ENCODE data around the gene MYCT1. TPM values are rescaled to one million over a fixed set of nuclear protein-coding genes. Genes with fewer than 3 reads are reported as not detected.
A peak's percentile ranks its signal among the peaks of the same experiment; 100 is the strongest.

Gene MYCT1
- total and polyA plus RNA-seq, 2 experiments from 2014 or later, result 1.9 to 2.5 TPM

DNA sequence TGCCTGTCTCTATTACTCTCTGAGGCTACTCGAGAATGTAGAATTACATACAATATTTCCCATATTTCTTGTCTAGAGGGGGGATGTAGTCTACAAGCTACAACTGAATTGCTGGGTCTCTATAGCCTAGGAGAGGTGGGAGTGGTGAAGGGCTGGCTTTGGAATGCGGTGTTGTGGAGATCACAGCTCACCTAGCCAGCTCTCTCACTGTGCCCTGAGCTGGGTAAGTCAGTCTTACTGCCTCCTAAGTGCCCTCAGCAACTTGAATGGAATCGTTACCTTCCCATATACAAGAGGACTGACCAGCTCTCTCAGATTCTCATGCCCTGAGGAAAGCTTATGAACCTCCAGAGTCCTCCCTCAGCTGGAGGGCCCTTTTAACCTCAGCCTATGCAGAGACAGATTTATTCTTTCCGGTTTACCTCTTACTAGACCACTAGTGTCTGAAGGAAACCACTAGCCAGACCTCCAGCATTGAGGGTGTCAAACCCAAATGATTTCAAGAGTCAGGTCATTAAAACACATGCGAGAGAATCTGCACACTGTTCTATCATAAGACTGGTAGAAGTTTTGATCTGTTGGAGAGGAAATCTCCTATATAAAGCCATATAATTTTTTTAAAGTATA is 73.5 kb downstream of the MYCT1 start:
- no peaks in the 10 kb centered on the region for H3K27me3 ChIP-seq (ENCODE audit: insufficient read depth)
- peaks cover 3% of the 10 kb centered on the region; the same call in 1 of the 3 replicates for H3K9me3 Mint-ChIP-seq
- H3F3A ChIP-seq (replicated peaks; ENCODE audit: low read depth), result no peaks in the 10 kb centered on the region
- H3K27ac Mint-ChIP-seq, result no peak overlapping the region
- H3K79me2 ChIP-seq (replicated peaks; ENCODE audit: insufficient read depth), result no peaks in the 10 kb centered on the region
- ATAC-seq, result peak; percentile 78
- H3K9me2 ChIP-seq (ENCODE audit: insufficient read depth), result peaks cover 3% of the 10 kb centered on the region; the same call in 1 of the 2 replicates
- no peak for TF ChIP-seq POLR2AphosphoS5 (IDR thresholded peaks at IDR 0.05; ENCODE audit: low read depth)
- TF ChIP-seq, protein P1, sequence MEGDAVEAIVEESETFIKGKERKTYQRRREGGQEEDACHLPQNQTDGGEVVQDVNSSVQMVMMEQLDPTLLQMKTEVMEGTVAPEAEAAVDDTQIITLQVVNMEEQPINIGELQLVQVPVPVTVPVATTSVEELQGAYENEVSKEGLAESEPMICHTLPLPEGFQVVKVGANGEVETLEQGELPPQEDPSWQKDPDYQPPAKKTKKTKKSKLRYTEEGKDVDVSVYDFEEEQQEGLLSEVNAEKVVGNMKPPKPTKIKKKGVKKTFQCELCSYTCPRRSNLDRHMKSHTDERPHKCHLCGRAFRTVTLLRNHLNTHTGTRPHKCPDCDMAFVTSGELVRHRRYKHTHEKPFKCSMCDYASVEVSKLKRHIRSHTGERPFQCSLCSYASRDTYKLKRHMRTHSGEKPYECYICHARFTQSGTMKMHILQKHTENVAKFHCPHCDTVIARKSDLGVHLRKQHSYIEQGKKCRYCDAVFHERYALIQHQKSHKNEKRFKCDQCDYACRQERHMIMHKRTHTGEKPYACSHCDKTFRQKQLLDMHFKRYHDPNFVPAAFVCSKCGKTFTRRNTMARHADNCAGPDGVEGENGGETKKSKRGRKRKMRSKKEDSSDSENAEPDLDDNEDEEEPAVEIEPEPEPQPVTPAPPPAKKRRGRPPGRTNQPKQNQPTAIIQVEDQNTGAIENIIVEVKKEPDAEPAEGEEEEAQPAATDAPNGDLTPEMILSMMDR (conservative IDR thresholded peaks at IDR 0.05; ENCODE audit: low read depth in 2 of 2), result no peak
- H3K36me3 ChIP-seq (ENCODE audit: insufficient read depth), result no peaks in the 10 kb centered on the region
- H4K20me1 ChIP-seq (replicated peaks; ENCODE audit: insufficient read depth), result no peaks in the 10 kb centered on the region
- H3K4me2 ChIP-seq, result no peak overlapping the region
- no peaks in the 10 kb centered on the region for H3K4me1 ChIP-seq (ENCODE audit: insufficient read depth)
- no peak overlapping the region for H3K4me3 ChIP-seq
- H3K36me3 Mint-ChIP-seq (ENCODE audit: low read depth), result no peaks in the 10 kb centered on the region
- no peaks in the 10 kb centered on the region for H3K4me1 Mint-ChIP-seq
- H3K4me3 Mint-ChIP-seq, result no peak overlapping the region
- H2AFZ ChIP-seq, result peak overlapping the region; percentile 66; the same call in 1 of the 2 replicates
- DNase-seq (ENCODE audit: low spot score), result peak; percentile 13
- peaks cover 2% of the 10 kb centered on the region for H3K27me3 Mint-ChIP-seq (ENCODE audit: insufficient read depth, low read depth, poor library complexity)
- H3K27ac ChIP-seq (ENCODE audit: low read depth), result no peak overlapping the region

Other genes starting within 250 kb of the MYCT1 start
- gene SYNE1, start 60.5 kb upstream of the MYCT1 start, total RNA-seq (2014; rRNA removed; shearing (Covaris generic)), result 9.7 and 13.6 TPM in 2 replicates
- 2.1 and 3.9 TPM in 2 replicates for gene SYNE1, start 60.5 kb upstream of the MYCT1 start, polyA plus RNA-seq (2016; fragmentation: Nextera tagmentation; extraction: Ambion mirVana)
- gene VIP, start 52.9 kb downstream of the MYCT1 start, total RNA-seq (2014; rRNA removed; shearing (Covaris generic)), result not detected in 2 replicates
- gene VIP, start 52.9 kb downstream of the MYCT1 start, polyA plus RNA-seq (2016; fragmentation: Nextera tagmentation; extraction: Ambion mirVana), result not detected in 2 replicates